ENCODE data around the gene NIPAL3.

NIPAL3 gene

GRCh38 chr1:24414775-24415333 is 748 bp upstream of the NIPAL3 start:
- peaks cover 5 to 12% of the 10 kb centered on the region in 2 experiments for H3K4me1 ChIP-seq (ENCODE audit: control insufficient read depth in 1 of 2, insufficient read depth in 2 of 2, low read length in 2 of 2)
- H2AFZ ChIP-seq (ENCODE audit: insufficient read depth, low read length, poor library complexity): peak overlapping the region; percentile 42
- no peaks in the 10 kb centered on the region for H3K27me3 ChIP-seq (ENCODE audit: insufficient read depth, low read length)
- DNase-seq: no peak
- peaks cover 10% of the 10 kb centered on the region for H3K79me1 ChIP-seq (ENCODE audit: low read length)
- H4K8ac ChIP-seq (ENCODE audit: low read depth, low read length): peak overlapping the region; percentile 64
- H3K18ac ChIP-seq (ENCODE audit: low read length): no peak overlapping the region
- peak overlapping the region; percentile 56 for H3K4me2 ChIP-seq (ENCODE audit: low read length)
- no peak overlapping the region for H3K4me3 ChIP-seq (ENCODE audit: low read depth, low read length)
- no CpG with 5 or more reads among the region's 22 CpGs for WGBS (ENCODE audit: extremely low coverage, insufficient coverage, insufficient read length)
- no peak overlapping the region for H4K91ac ChIP-seq (ENCODE audit: low read depth, low read length)
- peaks cover 2% of the 10 kb centered on the region for H3K79me2 ChIP-seq (ENCODE audit: control insufficient read depth, insufficient read depth, low read length, poor library complexity)
- H3K23ac ChIP-seq (ENCODE audit: low read length): no peak overlapping the region
- no peak overlapping the region for H3K4ac ChIP-seq (ENCODE audit: low read depth, low read length)
- H3K14ac ChIP-seq (ENCODE audit: low read length): no peak overlapping the region
- no peak overlapping the region for H3K27ac ChIP-seq (ENCODE audit: low read depth, low read length)
- no peak overlapping the region for H2BK5ac ChIP-seq (ENCODE audit: low read depth, low read length, poor library complexity)
- no peak overlapping the region for H2AK5ac ChIP-seq (ENCODE audit: low read length)
- no peak overlapping the region for H3K9ac ChIP-seq (ENCODE audit: low read length)
- no peak overlapping the region for H2BK12ac ChIP-seq (ENCODE audit: low read length)
- no peak overlapping the region for H4K12ac ChIP-seq (ENCODE audit: low read depth, low read length)
- H2BK120ac ChIP-seq (ENCODE audit: insufficient read depth, low read length, poor library complexity): no peak overlapping the region
- H3K9me3 ChIP-seq (ENCODE audit: insufficient read depth, low read depth, low read length): no peaks in the 10 kb centered on the region
- peaks cover 0 to 3% of the 10 kb centered on the region in 2 experiments for H3K36me3 ChIP-seq (ENCODE audit: control insufficient read depth in 1 of 2, insufficient read depth in 2 of 2, low read length in 2 of 2)

GRCh38 chr1:24415910-24416665 is 486 bp downstream of the NIPAL3 start:
- peak overlapping the region; percentile 3 for H4K91ac ChIP-seq (ENCODE audit: low read depth, low read length)
- no peak overlapping the region for H2BK12ac ChIP-seq (ENCODE audit: low read length)
- H4K8ac ChIP-seq (ENCODE audit: low read depth, low read length): peak overlapping the region; percentile 1
- H2BK5ac ChIP-seq (ENCODE audit: low read depth, low read length, poor library complexity): no peak overlapping the region
- peak overlapping the region; percentile 99 for H3K4me2 ChIP-seq (ENCODE audit: low read length)
- WGBS (ENCODE audit: extremely low coverage, insufficient coverage, insufficient read length): no CpG with 5 or more reads among the region's 35 CpGs
- H3K79me2 ChIP-seq (ENCODE audit: control insufficient read depth, insufficient read depth, low read length, poor library complexity): peaks cover 2% of the 10 kb centered on the region
- peak overlapping the region; percentile 13 for H2AFZ ChIP-seq (ENCODE audit: insufficient read depth, low read length, poor library complexity)
- H3K23ac ChIP-seq (ENCODE audit: low read length): no peak overlapping the region
- no peak overlapping the region for H4K12ac ChIP-seq (ENCODE audit: low read depth, low read length)
- H2AK5ac ChIP-seq (ENCODE audit: low read length): no peak overlapping the region
- H3K4me1 ChIP-seq (ENCODE audit: control insufficient read depth in 1 of 2, insufficient read depth in 2 of 2, low read length in 2 of 2): peaks cover 5 to 12% of the 10 kb centered on the region in 2 experiments
- H3K79me1 ChIP-seq (ENCODE audit: low read length): peaks cover 10% of the 10 kb centered on the region
- H3K27me3 ChIP-seq (ENCODE audit: insufficient read depth, low read length): no peaks in the 10 kb centered on the region
- peak overlapping the region; percentile 22 for H3K14ac ChIP-seq (ENCODE audit: low read length)
- DNase-seq: peak; percentile 9 to 37
- peaks cover 0 to 3% of the 10 kb centered on the region in 2 experiments for H3K36me3 ChIP-seq (ENCODE audit: control insufficient read depth in 1 of 2, insufficient read depth in 2 of 2, low read length in 2 of 2)
- no peaks in the 10 kb centered on the region for H3K9me3 ChIP-seq (ENCODE audit: insufficient read depth, low read depth, low read length)
- H3K9ac ChIP-seq (ENCODE audit: low read length): peak overlapping the region; percentile 14
- no peak overlapping the region for H3K4ac ChIP-seq (ENCODE audit: low read depth, low read length)
- peak overlapping the region; percentile 48 for H3K27ac ChIP-seq (ENCODE audit: low read depth, low read length)
- peak overlapping the region; percentile 77 for H3K4me3 ChIP-seq (ENCODE audit: low read depth, low read length)
- no peak overlapping the region for H2BK120ac ChIP-seq (ENCODE audit: insufficient read depth, low read length, poor library complexity)
- no peak overlapping the region for H3K18ac ChIP-seq (ENCODE audit: low read length)

- no peak overlapping the region for H3K23ac ChIP-seq (ENCODE audit: low read length)
- H4K12ac ChIP-seq (ENCODE audit: low read depth, low read length): no peak overlapping the region
- peak overlapping the region; percentile 37 for H4K91ac ChIP-seq (ENCODE audit: low read depth, low read length)
- H2BK12ac ChIP-seq (ENCODE audit: low read length): no peak overlapping the region
- peak overlapping the region; percentile 48 for H3K27ac ChIP-seq (ENCODE audit: low read depth, low read length)
- H3K79me1 ChIP-seq (ENCODE audit: low read length): peaks cover 10% of the 10 kb centered on the region
- H3K4me2 ChIP-seq (ENCODE audit: low read length): peak overlapping the region; percentile 99
- H3K18ac ChIP-seq (ENCODE audit: low read length): no peak overlapping the region
- H3K4me1 ChIP-seq (ENCODE audit: control insufficient read depth in 1 of 2, insufficient read depth in 2 of 2, low read length in 2 of 2): peaks cover 5 to 12% of the 10 kb centered on the region in 2 experiments
- H3K36me3 ChIP-seq (ENCODE audit: control insufficient read depth in 1 of 2, insufficient read depth in 2 of 2, low read length in 2 of 2): peaks cover 0 to 3% of the 10 kb centered on the region in 2 experiments
- H3K27me3 ChIP-seq (ENCODE audit: insufficient read depth, low read length): no peaks in the 10 kb centered on the region
- peak overlapping the region; percentile 17 for H2BK120ac ChIP-seq (ENCODE audit: insufficient read depth, low read length, poor library complexity)
- no peak overlapping the region for H2AFZ ChIP-seq (ENCODE audit: insufficient read depth, low read length, poor library complexity)
- no CpG with 5 or more reads among the region's 10 CpGs for WGBS (ENCODE audit: extremely low coverage, insufficient coverage, insufficient read length)
- H3K79me2 ChIP-seq (ENCODE audit: control insufficient read depth, insufficient read depth, low read length, poor library complexity): peaks cover 2% of the 10 kb centered on the region
- no peak overlapping the region for H3K4me3 ChIP-seq (ENCODE audit: low read depth, low read length)
- H3K9me3 ChIP-seq (ENCODE audit: insufficient read depth, low read depth, low read length): no peaks in the 10 kb centered on the region
- DNase-seq: peak; percentile 89 to 93
- H3K14ac ChIP-seq (ENCODE audit: low read length): peak overlapping the region; percentile 22
- no peak overlapping the region for H3K4ac ChIP-seq (ENCODE audit: low read depth, low read length)
- H4K8ac ChIP-seq (ENCODE audit: low read depth, low read length): no peak overlapping the region
- no peak overlapping the region for H3K9ac ChIP-seq (ENCODE audit: low read length)
- H2AK5ac ChIP-seq (ENCODE audit: low read length): no peak overlapping the region
- no peak overlapping the region for H2BK5ac ChIP-seq (ENCODE audit: low read depth, low read length, poor library complexity)
These were observed 1.2 kb downstream of the NIPAL3 start for GRCh38 chr1:24416666-24417391.

- no CpG with 5 or more reads among the region's 1 CpG for WGBS (ENCODE audit: extremely low coverage, insufficient coverage, insufficient read length)
- H3K23ac ChIP-seq (ENCODE audit: low read length): no peak overlapping the region
These were observed 2.1 kb downstream of the NIPAL3 start for GRCh38 chr1:24417681-24418080.

More at GRCh38 chr1:24417681-24418080, 2.1 kb downstream of the NIPAL3 start:
- Histone ChIP-seq H3K9me3 (ENCODE audit: insufficient read depth, low read depth, low read length) (no peaks in the 10 kb centered on the region), H3K4ac (ENCODE audit: low read depth, low read length) (no peak overlapping the region), H3K27ac (ENCODE audit: low read depth, low read length) (no peak overlapping the region), H4K12ac (ENCODE audit: low read depth, low read length) (no peak overlapping the region), H3K79me2 (ENCODE audit: control insufficient read depth, insufficient read depth, low read length, poor library complexity) (peaks cover 2% of the 10 kb centered on the region), H2AK5ac (ENCODE audit: low read length) (no peak overlapping the region), H2BK120ac (ENCODE audit: insufficient read depth, low read length, poor library complexity) (no peak overlapping the region), H2BK12ac (ENCODE audit: low read length) (no peak overlapping the region), H2AFZ (ENCODE audit: insufficient read depth, low read length, poor library complexity) (no peak overlapping the region), H3K18ac (ENCODE audit: low read length) (no peak overlapping the region), H3K9ac (ENCODE audit: low read length) (no peak overlapping the region), H4K8ac (ENCODE audit: low read depth, low read length) (no peak overlapping the region), H3K4me3 (ENCODE audit: low read depth, low read length) (no peak overlapping the region), H3K79me1 (ENCODE audit: low read length) (peaks cover 10% of the 10 kb centered on the region), H4K91ac (ENCODE audit: low read depth, low read length) (no peak overlapping the region), H3K14ac (ENCODE audit: low read length) (no peak overlapping the region), H3K36me3 (ENCODE audit: control insufficient read depth in 1 of 2, insufficient read depth in 2 of 2, low read length in 2 of 2) (peaks cover 0 to 3% of the 10 kb centered on the region in 2 experiments), H2BK5ac (ENCODE audit: low read depth, low read length, poor library complexity) (no peak overlapping the region), H3K27me3 (ENCODE audit: insufficient read depth, low read length) (no peaks in the 10 kb centered on the region), H3K4me2 (ENCODE audit: low read length) (no peak overlapping the region), H3K4me1 (ENCODE audit: control insufficient read depth in 1 of 2, insufficient read depth in 2 of 2, low read length in 2 of 2) (peaks cover 5 to 12% of the 10 kb centered on the region in 2 experiments)
- peak; percentile 33 to 41 for DNase-seq
